HG02759 (cell line): ENCODE results near the gene CYBA.
"Not testable (repeated sequence)": the region's sequence is repeated elsewhere in the genome, so short reads cannot be mapped to it uniquely, and the experiment has no call there.

Experiments used
- ATAC-seq: cut with Tn5 transposase; IDR thresholded peaks from one replicate; pipeline ENCODE4 v1.9.1; 2021; ENCODE audit warnings: mild to moderate bottlenecking, moderate library complexity; ENCODE audit not compliant: unreplicated experiment

The CYBA gene

GRCh38 chr16:88614818-88615580 lies 35.9 kb downstream of the CYBA start:
- ATAC-seq = no peak

GRCh38 chr16:88613911-88614817 lies 36.7 kb downstream of the CYBA start:
- ATAC-seq = no peak

DNA sequence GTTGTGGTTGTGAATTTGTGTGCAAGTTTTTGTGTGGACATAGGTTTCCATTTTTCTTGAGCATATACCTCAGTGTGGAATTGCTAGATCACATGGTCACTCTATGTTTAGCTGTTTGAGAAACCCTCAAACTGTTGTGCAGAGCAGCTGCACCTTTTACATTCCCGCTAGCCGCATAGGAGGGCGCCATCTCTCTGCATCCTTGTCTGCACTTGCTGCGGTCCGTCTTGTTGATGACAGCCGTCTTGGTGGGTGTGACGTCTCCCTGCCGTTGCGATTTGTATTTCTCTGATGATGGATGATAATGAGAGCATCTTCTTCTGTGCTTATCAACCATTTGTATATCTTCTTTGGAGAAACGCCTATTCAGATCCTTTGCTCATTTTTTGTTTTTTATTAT lies 37.6 kb downstream of the CYBA start:
- ATAC-seq = no peak

DNA sequence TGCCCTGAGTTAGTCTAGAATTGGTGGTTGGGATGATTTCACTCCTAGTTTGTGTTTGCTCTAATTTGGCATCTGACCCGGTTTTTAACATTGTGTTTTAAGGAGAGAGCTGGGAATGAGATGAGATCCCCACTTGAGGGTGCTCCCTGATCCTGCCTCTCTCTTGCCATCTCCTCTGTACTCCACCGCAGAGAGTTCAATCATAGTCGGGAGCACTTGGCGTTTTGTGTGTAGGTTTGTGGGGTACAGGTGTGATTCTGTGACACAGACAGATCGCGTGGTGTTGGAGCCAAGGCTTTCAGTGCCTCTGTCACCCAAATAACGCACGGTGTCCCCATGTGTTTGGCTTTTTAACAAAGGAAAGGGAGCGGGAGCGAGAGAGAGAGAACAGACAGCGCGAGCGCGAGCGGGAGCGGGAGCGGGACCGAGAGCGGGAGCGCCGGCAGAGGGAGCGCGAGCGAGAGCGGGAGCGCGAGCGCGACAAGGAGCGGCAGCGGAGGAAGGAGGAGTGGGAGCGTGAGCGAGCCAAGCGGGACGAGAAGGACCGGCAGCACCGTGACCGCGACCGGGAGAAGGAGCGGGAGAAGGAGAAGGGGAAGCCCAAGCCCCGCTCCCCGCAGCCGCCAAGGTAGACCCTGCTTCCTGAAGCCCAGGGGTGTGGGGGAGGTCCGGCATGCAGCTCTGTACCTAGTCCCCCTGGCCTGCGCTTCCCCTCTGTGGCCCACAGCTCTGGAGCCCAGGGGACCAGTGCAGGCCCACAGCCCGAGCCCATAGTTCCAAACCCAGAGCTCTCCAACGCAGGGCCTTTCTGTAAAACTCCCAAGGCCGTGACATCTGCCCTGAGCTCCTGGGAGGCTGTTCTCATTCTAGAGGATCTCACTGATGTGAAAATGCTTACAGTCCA lies 39.7 kb downstream of the CYBA start:
- no peak for ATAC-seq

DNA sequence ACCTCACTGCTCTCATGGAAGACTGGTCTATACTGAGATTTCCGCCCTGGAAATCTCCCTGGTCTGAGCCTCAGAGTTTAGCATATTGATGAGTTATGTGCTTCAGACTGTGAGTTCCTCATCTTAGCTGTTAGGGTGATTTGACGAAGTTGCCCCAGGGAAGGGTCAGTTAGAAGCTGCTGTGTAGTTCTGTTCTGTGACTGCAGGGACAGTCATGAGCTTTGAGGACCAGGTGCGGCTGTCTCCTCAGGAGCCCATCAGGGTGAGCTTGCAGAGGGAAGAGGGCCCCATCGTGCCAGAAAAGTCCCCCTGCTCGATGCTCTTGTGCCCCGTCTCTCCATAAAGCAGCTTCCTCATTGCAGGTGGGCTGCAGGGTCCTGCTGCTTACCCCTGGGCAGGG lies 40.8 kb downstream of the CYBA start:
- ATAC-seq = no peak

- ATAC-seq = not testable (repeated sequence)
Measured at GRCh38 chr16:88609426-88609825, 41.4 kb downstream of the CYBA start.

DNA sequence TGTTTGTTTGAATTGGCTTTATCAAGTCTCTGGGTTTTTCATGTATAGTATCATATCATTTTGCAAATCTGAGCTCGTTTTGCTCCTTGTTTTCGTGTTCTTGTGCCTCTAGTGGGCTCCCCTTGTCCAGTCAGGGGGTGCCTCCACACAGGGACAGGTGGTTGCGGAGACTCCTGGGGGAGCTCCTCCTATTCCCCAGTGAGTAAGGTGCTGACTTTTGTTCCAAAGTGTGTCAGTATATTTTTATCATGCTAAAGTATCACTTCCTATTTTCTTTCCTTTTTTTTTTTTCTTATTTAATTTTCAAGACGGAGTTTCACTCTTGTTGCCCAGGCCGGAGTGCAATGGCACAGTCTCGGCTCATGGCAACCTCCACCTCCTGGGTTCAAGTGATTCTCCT lies 42.8 kb downstream of the CYBA start:
- no peak for ATAC-seq

GRCh38 chr16:88606148-88606757 lies 44.6 kb downstream of the CYBA start:
- ATAC-seq = no peak

DNA sequence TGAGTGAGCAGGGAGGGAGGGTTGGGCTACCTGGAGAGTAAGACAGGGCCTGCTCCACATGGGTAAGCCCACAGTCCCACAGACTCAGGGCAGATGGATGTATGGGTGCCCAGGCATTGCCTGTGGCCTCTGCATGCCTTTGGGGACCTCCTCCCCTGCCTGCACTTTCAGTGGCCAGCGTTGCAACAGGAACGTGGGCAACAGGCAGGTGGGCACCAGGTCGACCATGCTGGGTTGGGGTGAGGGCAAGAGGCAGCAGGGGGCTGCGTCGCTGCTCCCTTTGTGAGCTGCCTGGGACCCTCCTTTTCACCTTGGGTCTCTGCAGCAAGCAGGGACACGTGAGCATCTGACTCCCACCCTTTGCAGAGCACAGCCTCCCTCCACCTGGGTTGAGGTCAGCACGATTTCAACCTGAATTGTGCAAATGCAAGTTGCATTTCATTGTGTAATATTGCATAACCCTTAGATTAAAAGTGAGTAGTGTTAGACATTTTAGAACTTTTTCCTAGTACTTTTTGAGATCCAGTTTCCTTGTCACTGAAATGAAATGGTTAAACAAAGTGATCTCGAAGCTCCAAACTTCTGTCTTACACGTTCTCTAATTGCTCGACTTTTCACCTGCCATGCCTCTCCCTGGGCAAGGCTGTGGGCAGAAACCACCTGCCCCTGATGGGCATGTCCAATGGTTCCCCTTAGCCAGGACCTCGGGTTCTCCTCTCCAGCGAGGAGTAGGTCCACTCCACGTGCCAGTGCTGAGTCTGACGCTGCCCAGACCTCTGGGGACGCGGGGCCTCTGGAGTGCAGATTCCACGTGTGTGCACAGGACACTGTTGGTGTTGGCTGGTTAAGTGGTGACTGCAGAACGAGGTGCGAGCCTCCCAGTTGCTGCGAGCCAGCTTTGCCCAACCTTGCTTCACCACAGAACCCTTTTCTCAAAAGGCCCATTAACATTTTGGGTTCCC lies 45.4 kb downstream of the CYBA start:
- ATAC-seq = no peak

GRCh38 chr16:88602091-88602490 lies 48.8 kb downstream of the CYBA start:
- no peak for ATAC-seq

DNA sequence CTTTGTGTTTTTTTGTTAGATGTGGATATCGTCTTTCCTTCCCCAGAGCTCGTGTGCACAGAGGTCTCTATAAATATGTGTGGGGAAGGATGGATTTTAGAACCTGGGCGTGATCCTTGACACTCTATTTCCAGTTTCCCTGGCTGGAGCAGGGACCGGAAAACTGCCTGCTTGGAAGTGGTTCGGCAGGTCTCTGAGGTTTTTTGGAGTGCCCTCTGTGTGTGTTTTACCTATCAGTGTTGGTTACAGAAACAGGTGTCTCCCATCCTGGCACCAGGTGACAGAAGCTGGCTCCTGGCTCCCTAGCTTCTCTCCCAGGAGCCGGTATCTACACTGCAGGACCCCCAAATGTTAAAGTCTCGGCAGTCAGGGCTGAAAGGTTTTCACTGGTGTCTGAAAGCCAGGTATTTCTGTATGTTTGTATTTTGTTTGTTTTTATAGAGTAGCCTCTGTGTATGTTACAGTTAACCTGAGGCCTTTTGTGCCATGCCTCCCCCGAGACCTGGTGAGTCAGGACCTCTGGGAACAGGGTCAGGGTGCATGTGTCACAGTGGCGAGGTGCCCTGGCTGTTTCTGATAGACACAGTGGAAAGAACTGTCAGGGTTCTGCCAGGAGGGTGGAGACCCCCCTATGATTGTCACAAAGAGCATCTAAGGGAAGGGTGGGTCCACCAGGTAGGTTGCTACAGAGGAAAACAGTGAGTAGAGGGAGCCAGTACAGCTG lies 49.4 kb downstream of the CYBA start:
- no peak for ATAC-seq

DNA sequence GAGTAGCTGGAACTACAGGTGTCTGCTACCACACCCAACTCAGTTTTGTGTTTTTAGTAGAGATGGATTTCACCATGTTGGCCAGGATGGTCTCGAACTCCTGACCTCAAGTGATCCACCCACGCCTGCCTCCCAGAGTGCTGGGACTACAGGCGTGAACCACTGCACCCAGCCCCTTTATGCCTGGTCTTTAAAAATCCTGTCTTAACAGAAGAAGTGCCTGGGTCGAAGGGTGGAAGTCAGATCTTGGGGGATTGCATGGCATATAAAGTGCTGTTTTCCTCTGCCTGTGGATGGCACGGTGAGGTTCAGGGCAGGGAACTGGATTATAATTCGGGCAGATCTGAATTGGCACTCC lies 50.3 kb downstream of the CYBA start:
- no peak for ATAC-seq

DNA sequence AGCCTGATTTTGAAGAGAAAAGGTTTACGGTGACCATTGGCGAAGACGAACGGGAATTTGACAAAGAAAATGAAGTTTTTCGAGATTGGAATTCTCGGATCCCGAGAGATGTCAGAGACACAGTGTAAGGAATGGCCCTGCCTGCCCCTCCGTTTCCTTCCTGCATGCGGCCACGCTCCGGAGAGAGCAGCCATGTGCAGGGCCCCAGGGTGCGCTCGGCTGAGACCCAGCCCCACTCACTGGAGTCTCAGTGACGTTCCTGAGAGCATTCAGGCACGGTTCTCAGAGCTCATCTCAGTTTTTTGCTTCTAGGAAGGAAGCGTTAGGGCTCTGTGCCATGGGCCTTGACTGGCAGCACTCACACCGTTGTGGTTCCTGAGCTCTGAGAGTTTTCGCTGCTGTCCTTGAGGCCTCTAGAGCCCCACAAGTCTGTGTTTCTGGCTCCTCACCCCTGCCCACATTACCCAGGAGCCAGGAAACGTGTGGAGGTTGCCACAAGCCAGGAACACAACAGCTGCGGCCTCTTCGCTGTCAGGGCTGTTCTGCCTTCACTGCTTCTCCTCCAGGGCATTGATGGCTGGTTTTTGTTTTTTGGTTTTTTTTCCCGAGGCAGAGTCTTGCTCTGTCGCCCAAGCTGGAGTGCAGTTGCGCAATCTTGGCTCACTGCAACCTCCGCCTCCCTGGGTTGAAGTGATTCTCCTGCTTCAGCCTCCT lies 50.9 kb downstream of the CYBA start:
- ATAC-seq = no peak

DNA sequence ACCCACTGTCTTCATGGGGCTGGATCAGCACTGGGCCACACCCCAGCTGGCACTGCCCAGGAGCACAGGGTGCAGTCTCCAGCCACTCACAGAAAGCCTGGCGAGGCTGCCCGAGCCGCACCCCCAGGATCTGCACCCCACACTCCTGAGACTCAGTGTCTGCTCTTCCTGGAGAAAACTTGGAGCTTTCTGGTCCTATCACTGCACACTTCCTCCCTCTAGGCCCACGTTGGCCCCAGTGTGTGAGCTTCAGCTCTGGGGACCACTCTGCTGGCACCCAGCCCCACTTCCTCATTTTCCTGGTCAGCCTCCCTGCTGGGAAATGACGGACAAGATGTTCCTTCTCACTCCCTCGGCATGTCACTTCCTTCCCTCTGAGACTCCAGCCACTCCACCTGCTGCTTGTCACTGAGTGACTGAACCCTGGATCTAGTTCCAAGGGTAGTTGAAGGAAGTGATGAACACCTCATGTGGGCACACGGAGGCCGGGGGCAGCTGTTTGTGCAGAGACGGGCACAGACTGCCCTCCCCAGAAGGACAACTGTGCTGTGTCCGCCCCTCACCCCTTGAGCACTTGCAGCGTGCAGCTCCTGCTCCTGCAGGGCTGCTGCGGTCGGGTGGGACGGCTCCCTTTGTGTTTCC lies 51.6 kb downstream of the CYBA start:
- no peak for ATAC-seq

DNA sequence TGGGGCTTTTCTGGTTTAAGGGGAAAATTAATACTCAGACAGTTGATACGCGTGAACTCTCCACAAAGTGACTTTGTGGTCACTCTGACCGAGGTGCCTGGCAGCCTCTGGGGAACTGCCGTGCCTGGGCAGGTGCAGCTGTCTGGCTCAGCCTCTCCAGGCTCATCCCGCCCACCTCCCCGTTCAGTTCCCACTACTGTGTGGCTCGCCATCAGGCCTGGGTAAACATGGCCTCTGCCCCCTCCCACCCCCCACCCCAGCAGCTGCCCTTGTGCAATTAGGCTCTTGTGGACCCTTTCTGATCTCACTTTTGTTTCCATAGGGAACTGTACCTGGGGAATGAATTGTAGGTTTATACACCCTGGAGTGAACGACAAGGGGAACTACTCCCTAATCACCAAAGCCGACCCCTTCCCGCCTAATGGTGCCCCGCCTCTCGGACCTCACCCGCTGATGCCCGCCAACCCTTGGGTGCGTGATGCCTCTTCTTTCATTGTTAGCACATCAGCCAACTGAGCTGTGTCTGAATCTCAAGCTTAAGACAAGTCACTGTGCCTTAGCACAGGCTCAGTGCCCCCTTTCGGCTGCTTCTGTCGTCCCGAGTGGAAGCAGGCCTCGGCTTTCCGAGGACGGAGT lies 52.9 kb downstream of the CYBA start:
- ATAC-seq = no peak

DNA sequence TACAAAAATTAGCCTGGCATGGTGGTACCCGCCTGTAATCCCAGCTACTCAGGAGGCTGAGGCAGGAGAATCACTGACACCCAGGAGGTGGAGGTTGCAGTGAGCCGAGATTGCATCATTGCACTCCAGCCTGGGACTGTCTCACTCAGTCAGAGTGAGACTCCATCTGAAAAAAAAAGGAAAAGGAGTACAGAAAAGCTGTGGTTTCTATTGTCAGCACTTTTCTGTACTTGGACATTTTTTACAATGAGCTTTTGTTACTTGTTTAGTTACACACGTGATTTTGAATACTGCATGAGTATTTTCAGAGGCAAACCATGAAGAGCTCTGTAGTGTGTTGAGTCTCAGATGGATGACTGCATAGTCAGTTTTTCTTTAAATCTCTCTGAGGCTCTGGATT lies 54.4 kb downstream of the CYBA start:
- no peak for ATAC-seq

GRCh38 chr16:88595921-88596320 lies 54.9 kb downstream of the CYBA start:
- ATAC-seq = no peak
